Activated T-cell treated with anti-CD3 and anti-CD28 coated beads for 1 hour (primary cell): ENCODE results near the gene ANKRD55.
"Not testable (repeated sequence)": the region's sequence is repeated elsewhere in the genome, so short reads cannot be mapped to it uniquely, and the experiment has no call there.

ENCODE experiments used
- DNase-seq: peaks from one replicate; pipeline ENCODE4 v3.0.0-alpha.2; 2020; ENCODE audit warnings: low read depth

The ANKRD55 gene

DNA sequence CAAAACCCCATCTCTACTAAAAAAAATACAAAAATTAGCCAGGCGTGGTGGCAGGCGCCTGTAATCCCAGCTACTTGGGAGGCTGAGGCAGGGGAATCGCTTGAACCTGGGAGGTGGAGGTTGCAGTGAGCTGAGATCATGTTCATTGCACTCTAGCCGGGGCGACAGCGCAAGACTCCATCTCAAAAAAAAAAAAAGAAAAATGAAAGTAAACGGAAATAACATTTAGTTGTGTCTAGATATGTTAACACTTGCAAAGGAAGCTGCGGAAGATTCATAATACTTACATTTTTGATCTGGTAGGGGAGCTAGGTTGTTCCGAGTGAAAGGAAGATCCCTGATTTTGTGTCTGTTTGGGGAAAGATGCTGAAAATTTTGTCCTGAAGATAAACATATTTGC, 130.9 kb downstream of the ANKRD55 start:
- not testable (repeated sequence) for DNase-seq

DNA sequence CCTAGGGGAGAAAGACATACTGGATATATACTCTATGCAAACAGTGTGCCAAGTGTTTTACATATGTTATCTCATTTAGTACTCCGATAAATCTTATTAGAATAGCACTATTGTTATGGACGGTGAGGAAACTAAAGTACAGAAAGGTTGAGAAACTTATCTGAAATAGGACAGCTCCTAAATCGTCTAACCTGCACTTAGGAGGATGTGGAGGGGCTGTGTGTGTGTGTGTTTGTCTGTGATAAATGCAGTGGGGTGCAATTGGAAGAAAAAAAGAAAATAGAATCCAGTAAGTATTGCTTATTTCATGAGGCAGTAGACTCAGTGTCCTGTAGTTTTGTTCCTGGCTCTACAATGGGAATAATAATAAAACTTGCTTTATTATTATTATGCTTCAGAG, 131.9 kb downstream of the ANKRD55 start:
- DNase-seq, result no peak

DNA sequence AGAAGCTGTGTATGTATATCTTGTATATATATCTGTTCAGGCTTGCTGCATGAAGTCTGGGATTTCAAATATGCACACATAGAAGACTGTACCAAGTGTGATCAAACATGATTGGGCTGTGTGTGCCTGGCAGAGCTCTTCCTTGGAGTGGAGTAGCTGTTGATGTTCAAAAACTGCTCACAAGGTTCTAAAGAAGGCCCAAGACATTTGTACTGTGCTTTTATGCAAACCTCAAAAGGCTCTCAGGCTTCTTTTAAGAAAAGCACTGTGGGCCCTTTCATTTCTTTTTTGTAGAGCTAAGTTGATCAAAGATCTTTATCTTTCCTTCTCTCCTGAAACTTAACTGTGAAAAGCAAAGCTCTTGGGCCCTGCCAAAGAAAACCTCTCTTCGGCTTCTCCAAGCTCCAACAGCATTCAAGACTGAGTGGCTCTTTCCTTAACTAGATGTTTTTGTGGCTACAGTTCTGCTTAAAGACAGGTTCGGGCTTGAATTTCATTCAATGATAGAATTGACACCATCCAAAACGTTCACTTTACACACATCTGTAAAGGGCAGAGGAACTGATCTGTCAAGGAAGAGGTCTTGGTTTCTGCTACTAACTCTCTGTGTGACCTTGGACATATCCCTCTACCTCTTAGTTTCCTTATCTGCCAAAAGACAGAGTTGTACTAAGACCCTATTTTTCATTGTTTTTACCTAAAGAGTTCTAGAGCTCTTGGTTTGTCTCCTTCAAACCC, 132.5 kb downstream of the ANKRD55 start:
- no peak for DNase-seq

DNA sequence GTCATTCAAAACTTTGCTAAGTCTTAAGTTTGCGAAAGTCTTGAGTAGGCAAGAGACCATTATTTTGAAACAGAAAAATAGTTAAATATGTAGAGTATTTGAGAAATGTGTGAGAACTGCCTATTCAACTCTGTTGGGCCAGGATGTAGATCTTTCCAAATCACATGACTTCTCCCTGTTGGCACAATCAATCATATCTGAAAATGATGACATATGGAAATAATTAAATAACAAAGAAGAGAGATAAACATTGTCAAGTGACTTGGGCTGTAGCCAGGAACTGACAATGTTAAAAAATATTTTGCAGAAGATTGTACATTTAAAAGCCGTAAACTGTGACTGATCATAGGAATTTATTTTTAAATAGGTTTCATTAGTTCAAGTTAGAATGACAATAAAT, 133.8 kb downstream of the ANKRD55 start:
- no peak for DNase-seq

DNA sequence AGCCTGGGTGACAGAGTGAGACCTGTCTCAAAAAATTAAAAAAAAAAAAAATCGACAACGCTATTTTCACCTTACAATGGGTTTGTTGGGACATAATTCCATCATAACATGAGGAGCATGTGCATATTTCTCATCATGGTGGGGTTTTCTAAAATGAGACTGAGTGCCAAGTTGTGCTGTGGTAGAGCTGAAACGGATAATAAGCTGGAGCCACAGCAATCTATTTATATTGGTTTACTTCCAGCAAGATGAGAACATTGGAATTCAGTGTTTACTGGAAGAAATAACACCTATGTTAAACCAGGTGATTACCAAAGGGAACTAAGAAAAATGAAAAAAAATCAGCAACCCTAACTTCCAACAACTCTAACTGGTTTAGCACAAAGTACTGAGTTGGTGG, 136.1 kb downstream of the ANKRD55 start:
- no peak for DNase-seq

DNA sequence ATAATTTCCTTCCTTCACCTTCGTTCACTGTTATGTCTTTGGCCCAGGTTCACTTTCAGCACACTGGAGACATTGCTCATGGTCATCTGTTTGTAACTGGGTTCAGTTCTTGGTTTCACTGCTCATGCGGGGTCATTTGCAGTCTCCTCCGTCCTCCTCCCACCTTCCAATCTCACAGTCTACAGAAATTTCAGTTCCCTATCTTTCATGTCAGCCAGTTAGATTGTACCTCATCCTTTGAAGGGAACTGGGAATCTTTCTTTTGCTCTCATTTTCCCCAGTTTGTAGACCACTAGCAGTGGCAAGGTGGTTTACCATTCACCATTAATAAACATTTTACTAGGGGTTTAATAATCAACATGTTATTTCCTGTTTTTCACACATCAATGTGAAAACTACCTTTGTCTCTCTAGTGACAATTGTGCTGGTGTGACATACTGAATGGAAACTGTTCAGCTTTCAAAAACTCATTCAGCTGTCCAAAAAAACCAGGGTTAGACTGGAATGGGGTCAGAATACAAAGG, 137.5 kb downstream of the ANKRD55 start:
- no peak for DNase-seq

DNA sequence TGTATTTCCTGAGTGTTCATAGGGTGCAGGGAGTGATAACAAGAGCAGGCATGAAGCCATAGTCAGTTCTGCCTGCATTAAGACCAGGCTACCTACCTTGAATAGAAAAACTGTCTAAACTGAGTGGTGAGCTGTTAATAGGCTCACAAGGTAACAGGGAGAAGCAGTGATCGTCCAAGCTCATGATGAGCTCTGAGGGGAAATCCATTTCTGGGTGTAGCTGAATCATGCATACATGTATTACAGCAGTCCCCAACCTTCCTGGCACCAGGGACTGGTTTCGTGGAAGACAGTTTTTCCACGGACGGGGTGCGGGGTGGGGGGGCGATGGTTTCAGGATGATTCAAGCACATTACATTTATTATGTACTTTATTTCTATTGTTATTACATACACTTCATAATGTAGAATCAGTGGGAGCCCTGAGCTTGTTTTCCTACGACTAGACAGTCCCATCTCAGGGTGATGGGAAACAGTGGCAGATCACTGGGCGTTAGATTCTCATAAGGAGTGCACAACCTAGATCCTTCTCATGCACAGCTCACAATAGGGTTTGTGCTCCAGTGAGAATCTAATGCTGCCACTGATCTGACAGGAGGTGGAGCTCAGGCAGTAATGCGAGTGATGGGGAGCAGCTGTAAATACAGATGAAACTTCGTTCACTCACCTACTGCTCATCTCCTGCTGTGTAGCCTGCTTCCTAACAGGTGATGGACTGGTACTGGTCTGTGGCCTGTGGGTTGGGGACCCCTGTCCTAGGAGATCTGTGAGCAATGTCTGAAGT, 138.4 kb downstream of the ANKRD55 start:
- no peak for DNase-seq

DNA sequence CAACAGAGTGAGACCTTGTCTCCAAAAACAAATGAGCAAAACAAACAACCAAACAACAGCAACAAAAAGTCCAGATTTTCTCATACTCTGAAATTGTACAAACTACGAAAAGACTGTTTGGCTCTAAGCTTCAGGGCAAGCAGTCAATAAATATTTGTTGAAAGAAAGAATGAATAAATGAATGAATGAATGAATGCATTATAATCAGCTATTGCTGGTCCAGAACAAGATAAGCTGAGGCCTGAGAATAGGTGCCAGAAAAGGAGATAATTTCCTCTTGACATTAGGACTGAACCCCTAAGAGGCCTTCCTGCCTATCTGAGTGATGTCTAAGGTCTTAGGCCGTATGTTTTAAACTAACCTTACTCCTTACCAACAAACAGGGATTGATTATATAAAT, 139.2 kb downstream of the ANKRD55 start:
- DNase-seq, result no peak

DNA sequence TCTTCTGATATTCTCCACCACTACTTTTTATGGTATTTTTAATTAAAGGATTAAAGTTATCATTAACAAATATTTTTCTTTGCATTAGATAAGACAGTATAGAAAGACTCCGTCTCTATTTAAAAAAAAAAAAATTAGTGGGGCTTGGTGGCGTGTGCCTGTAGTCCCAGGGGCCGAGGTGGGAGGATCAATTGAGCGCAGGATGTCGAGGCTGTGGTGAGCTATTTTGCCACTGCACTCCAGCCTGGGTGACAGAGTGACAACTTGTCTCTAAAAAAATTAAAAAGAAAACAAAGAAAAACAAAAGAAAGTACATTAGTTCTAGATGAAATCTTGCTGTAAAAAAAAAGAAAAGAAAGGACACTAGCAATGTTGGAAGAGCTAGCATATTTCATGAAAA, 141.0 kb downstream of the ANKRD55 start:
- DNase-seq, result no peak

DNA sequence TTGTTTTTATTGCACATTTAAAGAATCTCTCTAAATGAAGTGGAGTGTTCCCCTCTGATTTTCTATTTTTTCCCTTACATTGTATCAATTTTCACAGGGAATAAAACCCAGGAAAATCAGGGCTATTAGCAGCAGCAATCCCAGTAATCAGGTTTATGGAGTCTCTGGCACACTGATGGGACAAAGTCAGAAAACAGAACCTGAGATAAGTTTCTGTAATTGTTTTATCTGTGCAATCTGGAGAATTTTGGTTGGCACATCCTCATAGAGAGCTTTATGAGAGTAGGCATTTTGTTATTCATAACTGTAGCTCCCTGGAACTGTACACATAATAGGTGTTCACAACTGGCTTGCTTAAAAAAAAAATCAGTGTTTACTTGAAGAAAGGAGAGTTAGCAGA, 141.5 kb downstream of the ANKRD55 start:
- no peak for DNase-seq

DNA sequence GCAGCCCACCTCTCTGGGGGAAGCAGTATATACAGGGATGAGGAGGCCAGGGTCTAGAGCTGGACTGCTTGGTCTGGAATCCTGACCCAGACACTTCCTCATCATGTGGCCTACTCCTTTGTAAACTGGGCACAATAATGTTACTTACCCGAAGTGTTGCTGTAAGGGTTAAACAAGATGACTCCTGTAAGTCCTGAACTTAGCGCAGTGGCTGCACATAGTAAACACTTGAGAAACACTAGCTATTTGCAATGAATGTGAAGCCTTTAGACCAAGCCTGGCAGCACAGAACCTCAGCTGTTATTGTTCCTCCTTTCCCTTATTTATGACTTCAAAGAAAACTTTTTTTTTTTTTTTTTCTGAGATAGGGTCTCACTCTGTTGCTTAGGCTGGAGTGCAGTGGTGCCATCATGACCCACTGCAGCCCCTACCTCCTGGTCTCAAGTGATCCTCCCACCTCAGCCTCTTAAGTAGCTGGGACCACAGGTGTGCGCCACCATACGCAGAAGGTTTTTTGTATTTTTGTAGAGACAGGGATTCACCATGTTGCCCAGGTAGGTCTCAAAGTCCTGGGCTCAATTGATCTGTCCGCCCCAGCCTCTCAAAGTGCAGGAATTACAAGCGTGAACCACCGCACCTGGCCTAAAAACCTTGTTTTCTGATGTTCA, 142.2 kb downstream of the ANKRD55 start:
- no peak for DNase-seq

DNA sequence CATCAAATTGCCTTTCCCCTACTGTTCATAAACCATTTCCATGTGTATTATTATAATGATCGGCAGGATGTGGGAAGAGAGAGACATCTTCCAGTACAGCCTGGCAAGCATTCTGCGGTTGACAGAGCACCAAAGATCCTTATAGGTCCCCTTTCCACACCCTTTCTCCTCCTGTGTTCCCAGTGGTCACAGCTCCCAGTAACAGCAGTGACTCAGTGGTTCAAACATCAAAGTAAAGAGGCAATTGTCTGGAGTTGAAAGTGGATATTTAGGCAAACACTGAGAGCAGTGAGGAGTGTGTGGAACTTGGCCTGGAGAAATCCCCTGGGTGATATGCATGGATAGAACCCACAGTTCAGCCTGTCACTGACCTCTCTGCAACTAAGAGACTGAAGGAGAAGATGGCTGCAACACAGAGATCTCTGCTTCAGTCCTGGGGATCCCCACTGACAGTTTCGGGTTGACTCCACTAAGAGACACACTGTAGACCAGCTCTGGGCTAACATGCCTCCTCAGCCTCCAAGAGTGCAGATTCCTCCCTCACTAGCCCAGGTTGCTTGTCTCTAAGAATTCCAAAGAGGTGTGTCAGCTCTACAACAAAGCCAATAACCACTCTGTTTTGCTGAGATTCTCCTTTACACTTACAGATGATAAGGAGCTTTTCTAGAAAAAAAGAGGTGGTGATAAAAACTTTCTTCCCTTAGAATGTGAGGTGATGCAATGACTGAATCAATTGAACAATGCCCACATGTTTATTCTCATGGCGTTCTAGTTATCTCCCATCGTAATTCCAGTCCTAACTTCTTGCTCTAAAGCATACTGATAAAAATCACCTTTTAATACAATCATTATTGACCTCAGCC, 143.9 kb downstream of the ANKRD55 start:
- DNase-seq, result no peak

DNA sequence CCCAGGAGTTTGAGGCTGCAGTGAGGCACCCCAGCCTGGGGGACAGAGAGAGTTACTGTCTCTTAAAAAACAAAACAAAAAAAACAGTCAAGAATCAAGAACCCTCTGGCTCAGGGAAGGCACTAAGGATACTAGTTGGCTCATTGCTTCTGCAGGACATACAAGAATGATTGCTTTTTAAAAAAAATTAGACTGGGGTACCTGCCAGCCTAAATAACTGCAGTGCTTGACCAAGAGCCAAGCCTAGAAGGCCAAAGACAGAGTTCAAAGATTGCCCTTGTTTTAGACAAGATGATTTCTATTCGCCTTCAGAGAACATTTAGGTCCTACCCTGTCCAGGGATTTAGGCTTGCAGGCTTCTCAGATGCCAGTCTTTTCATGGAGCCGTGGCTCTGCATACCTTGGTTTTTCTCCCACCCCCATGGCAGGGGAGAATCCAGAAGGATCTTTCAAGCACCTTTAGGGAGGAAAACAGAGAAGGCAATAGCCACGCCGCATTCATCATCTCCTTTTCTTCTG, 144.6 kb downstream of the ANKRD55 start:
- no peak for DNase-seq

DNA sequence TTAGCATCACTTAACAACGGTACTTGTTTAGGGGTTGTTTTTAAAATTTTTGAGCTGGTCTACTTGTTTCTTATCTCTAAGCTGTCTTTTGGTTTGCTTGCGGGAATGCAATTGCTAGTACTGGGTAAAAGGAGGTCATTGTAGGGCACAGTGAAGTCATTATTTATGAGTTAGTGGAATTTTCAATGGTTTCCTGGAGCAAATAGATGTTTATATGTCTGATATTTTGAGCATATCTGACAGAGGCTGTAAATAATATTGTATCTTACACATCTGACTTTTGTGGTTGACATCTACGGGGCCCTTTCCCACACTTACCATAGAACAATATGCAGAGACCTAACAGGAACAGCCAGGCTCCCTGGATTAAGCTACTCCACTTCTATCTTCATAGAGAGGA, 147.9 kb downstream of the ANKRD55 start:
- DNase-seq, result no peak

DNA sequence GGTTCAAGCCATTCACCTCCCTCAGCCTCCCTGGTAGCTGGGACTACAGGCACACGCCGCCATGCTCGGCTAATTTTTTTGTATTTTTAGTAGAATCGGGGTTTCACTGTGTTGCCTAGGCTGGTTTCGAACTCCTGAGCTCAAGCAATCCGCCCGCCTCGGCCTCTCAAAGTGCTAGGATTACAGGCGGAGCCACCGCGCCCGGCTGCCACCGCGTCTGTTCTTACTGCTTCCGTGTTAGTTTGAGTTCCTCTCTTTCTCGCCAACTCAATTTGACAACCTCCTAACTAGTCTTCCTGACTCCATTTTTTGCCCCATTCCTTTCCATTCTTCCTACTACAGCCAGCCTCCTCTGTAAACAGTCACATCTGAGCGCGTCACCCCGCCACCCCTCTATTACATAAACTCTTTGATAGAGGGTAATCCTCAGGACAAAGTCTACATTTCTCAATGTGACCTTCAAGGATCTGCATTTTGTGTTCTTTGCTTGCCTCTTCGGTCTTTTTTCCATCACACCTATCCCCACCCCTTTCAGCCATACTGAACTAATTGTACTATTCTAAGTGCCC, 149.8 kb downstream of the ANKRD55 start:
- no peak for DNase-seq

DNA sequence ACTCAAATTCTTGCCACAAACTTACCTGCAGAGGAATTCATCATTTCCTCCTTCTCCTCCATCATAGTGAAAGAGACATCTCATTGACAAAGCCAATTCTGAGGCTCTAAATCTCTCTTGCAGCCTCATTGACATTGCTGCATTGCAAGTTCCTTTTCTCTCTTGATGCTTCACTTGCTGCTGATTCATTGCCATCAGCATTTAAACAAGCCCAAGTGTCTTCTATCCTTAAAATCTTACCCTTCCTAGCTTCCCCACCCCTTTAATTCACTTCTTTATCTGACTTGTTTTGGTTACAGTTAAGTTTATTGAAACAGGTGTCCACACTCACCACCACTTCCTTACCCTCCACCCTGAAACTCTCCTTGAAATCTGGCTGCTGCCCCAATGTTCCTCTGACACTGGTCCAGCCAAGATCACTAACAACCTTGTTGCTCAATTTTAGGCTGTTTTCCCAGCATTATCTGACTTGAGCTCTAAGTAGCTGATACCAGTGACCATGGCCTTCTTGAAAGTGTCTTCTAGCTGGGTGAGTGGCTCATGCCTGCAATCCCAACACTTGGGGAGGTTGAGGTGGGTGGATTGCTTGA, 152.0 kb downstream of the ANKRD55 start:
- not testable (repeated sequence) for DNase-seq

DNA sequence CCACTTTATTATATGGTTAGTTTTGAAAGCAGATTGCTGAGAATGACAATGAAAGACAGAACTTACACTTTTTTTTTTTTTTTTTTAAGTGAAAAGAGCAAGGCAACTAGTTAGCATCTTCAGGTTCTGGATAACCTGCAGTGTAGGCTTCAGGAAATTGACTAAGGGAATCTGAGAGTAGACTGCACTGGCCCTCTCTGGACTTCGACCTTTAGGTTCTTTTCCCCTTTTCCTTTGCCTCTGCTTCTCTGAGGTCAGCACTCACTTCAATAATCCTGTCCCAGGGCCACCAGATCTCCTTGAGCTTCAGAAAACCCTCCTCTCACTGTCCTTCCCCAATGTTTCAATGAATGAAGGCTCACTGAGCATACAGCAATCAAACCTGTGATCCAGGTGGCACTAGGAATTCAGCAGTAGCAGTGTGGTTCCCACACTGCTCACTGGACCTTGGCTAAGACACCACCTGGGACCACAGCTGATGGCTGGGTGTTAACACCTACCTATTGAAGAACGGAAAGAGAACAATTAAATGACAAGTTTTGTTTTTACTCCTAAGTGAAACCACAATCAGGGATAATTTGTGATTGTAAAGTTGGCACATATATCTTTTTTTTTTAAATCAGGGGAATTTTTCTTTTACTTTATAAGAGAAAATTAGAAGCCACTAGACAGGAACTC, 152.6 kb downstream of the ANKRD55 start:
- no peak for DNase-seq

DNA sequence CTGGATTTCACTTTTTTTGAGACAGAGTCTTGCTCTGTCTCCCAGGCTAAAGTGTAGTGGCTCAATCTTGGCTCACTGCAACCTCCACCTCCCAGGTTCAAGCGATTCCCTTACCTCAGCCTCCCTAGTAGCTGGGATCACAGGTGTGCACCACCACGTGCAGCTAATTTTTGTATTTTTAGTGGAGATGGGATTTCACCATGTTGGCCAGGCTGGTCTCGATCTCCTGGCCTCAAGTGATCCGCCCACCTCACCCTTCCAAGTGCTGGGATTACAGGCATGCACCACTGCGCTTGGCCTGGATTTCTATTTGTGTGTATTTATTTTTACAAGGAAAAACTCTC, 154.0 kb downstream of the ANKRD55 start:
- not testable (repeated sequence) for DNase-seq

DNA sequence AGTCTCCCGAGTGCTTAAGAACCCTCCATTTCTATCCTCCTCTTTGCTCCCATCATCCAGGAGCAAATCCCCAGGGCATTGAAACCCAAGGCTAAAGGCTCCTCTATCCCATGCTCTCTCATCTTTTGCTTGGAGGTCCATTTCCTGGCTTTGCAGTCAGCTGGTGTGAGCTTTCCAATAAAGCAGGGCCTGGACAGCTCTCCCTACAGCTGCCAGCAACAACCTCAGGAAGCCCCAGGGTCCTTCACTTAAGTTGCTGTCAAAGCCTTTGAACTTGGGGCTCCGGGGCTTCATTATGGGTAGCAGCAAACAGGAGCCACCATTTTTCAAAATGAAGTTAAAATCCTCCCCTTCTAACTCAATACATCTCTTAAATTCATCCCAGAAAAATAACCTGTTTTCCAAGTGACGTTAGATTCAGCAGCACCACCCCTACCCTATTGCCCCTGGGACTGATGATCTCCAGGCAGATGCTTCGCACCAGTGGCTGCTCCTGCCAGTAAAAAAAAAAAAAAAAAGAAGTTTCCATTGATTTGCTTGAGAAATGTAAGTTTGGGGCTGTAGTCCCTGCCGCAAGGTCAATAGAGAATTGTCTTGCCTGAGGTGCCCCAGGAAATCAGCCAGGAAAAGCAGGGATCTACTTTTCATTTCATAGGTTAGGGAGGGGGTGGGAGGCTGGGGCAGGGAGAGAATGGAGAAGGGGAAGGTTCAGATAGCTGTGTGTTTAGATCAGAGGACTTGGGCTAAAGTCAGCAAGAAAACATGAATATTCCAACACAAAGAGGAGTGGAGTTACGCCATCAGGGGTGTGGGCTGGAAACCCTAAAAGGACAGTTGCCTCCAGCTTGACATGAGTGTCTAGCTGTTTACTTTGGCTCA, 154.6 kb downstream of the ANKRD55 start:
- DNase-seq, result no peak
